Activated T-cell treated with anti-CD3 and anti-CD28 coated beads, Interleukin-2, amount 50 U/mL, for 72 hours (primary cell): Measurements from ENCODE around the gene TAL1. TPM values are rescaled to one million over a fixed set of nuclear protein-coding genes. Genes with fewer than 3 reads are reported as not detected.
A peak's percentile ranks its signal among the peaks of the same experiment; 100 is the strongest.
"Not testable (repeated sequence)": the region's sequence is repeated elsewhere in the genome, so short reads cannot be mapped to it uniquely, and the experiment has no call there.

ENCODE experiments used
- ATAC-seq, 2 donors: fragments of 150-1000 bp; cut with Tn5 transposase; replicated peaks in 1 of 2; 2 replicates each; pipeline ENCODE4 v1.10.0; 2021; ENCODE audit warnings: moderate library complexity in 2 of 2, mild to moderate bottlenecking in 1 of 2
- DNase-seq, 2 donors: peaks; one replicate each; pipeline ENCODE4 v3.0.0; 2021 to 2022; ENCODE audit warnings: mixed read lengths in 1 of 2
- H3K27ac Mint-ChIP-seq: one replicate; pipeline ENCODE4 v1.8.0; 2022; ENCODE audit warnings: mild to moderate bottlenecking, moderate library complexity, mixed read lengths
- H3K27me3 Mint-ChIP-seq: one replicate; pipeline ENCODE4 v1.8.0; 2022; ENCODE audit warnings: low read depth, mixed read lengths
- H3K36me3 Mint-ChIP-seq, 2 donors: one replicate each; pipeline ENCODE4 v1.8.0; 2022; ENCODE audit warnings: mixed read lengths in 2 of 2, mild to moderate bottlenecking in 1 of 2; ENCODE audit not compliant: insufficient read depth in 2 of 2
- H3K4me1 Mint-ChIP-seq: one replicate; pipeline ENCODE4 v1.8.0; 2022; ENCODE audit warnings: low read depth, mixed read lengths
- H3K4me3 Mint-ChIP-seq, 2 donors: one replicate each; pipeline ENCODE4 v1.8.0; 2022; ENCODE audit warnings: mild to moderate bottlenecking in 2 of 2, mixed read lengths in 2 of 2, moderate library complexity in 2 of 2
- H3K9me3 Mint-ChIP-seq, 2 donors: one replicate each; pipeline ENCODE4 v1.8.0; 2022; ENCODE audit warnings: mixed read lengths in 2 of 2
- total RNA-seq, 2 donors: library from RNA; stranded (reverse); gene quantifications; one replicate each; pipeline ENCODE4 v1.2.3, GENCODE V29; 2022

TAL1 gene
- total RNA-seq, 2 donors from 2014 or later: 0.17 to 0.30 TPM

DNA sequence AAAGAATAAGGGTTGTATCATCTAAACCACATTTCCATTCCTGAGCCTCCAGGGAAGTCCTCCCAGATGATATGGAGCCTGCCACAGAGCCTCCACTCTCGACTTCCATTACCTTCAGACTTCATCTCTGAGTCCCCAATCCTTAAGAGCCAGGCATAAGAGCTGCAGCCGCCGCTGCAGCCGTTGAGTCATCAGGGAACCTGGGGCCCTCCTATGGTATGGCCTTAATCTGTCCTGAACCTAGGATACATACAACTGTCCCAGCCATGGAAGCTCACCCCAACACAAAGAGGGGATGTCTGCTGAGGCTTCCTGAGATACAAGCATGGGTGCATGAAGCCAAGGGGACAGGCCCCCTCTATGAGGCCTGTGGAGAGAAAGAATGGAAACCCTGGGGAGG is 16.3 kb downstream of the TAL1 start:
- H3K27ac Mint-ChIP-seq: no peak overlapping the region
- H3K27me3 Mint-ChIP-seq: peaks cover 6% of the 10 kb centered on the region
- H3K4me3 Mint-ChIP-seq: no peak overlapping the region
- H3K36me3 Mint-ChIP-seq: no peaks in the 10 kb centered on the region
- no peak for DNase-seq
- no peaks in the 10 kb centered on the region for H3K4me1 Mint-ChIP-seq
- ATAC-seq: no peak
- no peaks in the 10 kb centered on the region for H3K9me3 Mint-ChIP-seq

DNA sequence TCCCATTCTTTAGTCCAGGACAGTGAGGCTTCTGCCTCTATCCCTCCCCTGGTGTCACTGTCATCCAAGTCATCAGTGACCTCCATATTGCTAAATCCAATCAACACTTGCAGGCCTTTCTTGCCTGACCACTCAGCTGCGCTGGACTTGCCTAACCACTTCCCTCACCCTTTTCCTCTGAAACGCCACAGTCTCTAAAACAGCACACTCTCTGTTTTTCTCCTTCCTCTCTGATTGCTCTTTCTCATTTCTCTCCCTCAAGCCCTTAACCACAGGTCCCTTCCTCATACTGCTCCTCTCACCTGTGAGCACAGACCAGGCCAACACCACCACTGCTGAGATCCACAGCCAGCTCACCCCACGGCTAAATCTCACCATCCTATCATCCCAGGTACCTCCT is 17.5 kb downstream of the TAL1 start:
- peaks cover 10% of the 10 kb centered on the region for H3K27me3 Mint-ChIP-seq

DNA sequence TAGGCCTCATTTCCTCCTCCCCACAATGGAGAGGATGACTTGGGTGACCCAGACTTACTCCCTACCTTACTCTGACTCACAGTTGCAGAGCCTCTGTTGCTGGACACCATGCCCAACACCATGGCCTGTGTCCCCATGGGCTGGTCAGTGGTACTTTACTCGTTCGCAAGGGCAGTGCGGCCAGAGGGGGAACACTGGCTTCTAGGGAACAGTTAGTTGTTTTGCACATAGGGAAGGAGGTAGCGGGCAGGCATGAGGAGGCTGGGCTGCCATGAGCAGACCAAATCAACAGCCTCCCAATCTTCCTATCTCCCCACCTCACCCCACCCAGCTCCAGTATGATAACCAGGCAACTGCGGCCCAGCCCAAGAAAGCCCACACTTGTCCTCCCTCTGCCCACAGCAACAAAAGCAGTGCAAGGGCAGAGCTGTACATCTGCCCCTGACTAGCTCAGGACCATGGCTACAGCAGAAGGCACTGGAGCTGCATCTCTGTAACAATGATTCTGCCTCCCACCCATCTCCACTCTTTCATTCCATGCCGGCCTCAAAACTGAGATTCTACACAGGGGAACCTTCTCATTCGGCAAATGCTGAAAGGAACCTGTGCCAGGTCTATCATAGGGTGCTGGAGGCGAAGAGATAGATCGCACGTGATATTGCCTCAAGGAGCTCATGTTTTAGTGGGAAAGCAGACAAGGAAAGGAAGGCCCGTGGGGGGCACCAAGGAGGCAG is 18.6 kb downstream of the TAL1 start:
- no peak for DNase-seq
- no peak overlapping the region for H3K4me3 Mint-ChIP-seq
- H3K9me3 Mint-ChIP-seq: no peaks in the 10 kb centered on the region
- no peak for ATAC-seq
- H3K36me3 Mint-ChIP-seq: no peaks in the 10 kb centered on the region
- H3K4me1 Mint-ChIP-seq: no peaks in the 10 kb centered on the region
- H3K27ac Mint-ChIP-seq: no peak overlapping the region
- H3K27me3 Mint-ChIP-seq: peaks cover 16% of the 10 kb centered on the region

More for the DNA sequence above, 17.5 kb downstream of the TAL1 start:
- Mint-ChIP-seq H3K9me3 (no peaks in the 10 kb centered on the region), H3K36me3 (no peaks in the 10 kb centered on the region), H3K4me1 (no peaks in the 10 kb centered on the region), H3K27ac (no peak overlapping the region), H3K4me3 (no peak overlapping the region)
- ATAC-seq: no peak
- DNase-seq: no peak

DNA sequence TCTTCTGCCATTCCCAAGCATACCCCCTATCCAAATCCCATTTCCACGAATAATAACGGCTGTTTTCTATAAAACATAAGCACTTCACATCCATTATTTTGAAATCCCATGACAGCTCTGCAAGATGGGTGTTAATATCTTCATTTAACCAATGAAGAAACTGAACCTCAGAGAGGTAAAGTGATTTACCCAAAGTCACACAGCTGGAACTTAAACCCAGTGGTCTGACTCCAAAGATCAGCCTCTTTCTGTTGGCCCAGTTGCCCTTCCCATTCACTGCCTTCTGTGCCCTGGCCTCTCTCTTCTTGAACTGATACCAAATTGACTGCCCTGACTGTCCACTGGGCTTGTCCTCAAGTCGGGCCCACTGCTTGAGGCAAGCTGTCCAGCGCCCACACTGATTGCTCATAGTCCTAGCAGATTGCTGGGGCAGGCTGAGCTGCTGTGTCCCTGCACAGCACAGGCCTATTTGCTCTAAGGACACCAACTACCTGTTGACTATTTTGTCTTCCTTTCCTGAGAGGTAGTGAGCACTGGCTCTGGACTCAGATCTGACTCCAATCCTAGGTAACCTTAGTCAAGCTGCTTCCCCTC is 19.3 kb downstream of the TAL1 start:
- no peaks in the 10 kb centered on the region for H3K4me1 Mint-ChIP-seq
- H3K27me3 Mint-ChIP-seq: peaks cover 16% of the 10 kb centered on the region
- DNase-seq (no peak), ATAC-seq (no peak)
- no peak overlapping the region for H3K27ac Mint-ChIP-seq
- H3K36me3 Mint-ChIP-seq: no peaks in the 10 kb centered on the region
- H3K4me3 Mint-ChIP-seq: no peak overlapping the region
- no peaks in the 10 kb centered on the region for H3K9me3 Mint-ChIP-seq

DNA sequence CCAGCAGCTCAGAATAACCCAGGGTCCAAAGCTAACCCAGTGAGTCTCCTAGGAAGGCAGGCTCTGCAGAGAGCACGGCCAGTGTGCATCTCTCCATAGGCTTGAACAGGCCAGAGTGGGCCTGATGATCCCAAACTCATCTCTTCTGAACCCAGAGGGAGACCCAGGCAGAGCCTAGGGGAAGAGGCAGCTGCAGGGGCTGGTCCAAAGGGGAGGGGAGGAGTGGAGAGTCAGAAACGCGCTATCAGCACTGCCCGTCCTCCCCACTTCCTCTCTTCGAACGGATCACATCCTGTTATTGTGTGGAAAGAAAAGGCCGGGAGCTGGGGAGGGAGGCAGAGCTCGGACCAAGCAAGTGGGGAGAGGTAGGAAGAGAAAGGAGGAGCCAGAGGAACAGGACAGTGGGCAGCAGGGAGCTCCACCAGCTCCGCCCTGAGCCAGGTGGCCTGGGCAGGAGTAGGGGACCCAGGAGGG is 20.2 kb downstream of the TAL1 start:
- no peaks in the 10 kb centered on the region for H3K36me3 Mint-ChIP-seq
- H3K9me3 Mint-ChIP-seq: no peaks in the 10 kb centered on the region
- H3K4me1 Mint-ChIP-seq: no peaks in the 10 kb centered on the region
- peaks cover 16% of the 10 kb centered on the region for H3K27me3 Mint-ChIP-seq
- H3K4me3 Mint-ChIP-seq: no peak overlapping the region
- no peak overlapping the region for H3K27ac Mint-ChIP-seq
- DNase-seq (no peak), ATAC-seq (no peak)

DNA sequence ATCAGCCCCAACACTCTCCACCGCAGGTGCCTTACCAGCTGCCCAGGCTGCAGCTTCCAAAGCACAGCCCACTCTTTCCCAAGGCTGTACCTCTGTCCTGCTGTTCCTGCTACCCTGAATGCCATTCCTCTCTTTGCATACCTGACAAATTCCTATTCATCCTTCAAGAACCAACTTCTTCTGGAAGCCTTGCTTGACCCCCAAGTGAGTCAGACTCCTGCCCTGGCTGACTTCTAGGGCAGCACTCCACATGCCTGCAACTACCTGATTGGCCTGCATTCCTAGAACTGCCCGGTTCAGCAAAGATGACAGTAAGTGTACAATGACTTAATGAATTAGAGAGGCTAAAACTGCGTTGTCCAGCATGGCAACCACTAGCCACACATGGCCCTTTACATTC is 21.4 kb downstream of the TAL1 start:
- Mint-ChIP-seq H3K27me3 (peaks cover 16% of the 10 kb centered on the region), H3K4me3 (no peak overlapping the region), H3K27ac (no peak overlapping the region), H3K4me1 (no peaks in the 10 kb centered on the region), H3K9me3 (no peaks in the 10 kb centered on the region), H3K36me3 (no peaks in the 10 kb centered on the region)
- DNase-seq: no peak
- no peak for ATAC-seq

DNA sequence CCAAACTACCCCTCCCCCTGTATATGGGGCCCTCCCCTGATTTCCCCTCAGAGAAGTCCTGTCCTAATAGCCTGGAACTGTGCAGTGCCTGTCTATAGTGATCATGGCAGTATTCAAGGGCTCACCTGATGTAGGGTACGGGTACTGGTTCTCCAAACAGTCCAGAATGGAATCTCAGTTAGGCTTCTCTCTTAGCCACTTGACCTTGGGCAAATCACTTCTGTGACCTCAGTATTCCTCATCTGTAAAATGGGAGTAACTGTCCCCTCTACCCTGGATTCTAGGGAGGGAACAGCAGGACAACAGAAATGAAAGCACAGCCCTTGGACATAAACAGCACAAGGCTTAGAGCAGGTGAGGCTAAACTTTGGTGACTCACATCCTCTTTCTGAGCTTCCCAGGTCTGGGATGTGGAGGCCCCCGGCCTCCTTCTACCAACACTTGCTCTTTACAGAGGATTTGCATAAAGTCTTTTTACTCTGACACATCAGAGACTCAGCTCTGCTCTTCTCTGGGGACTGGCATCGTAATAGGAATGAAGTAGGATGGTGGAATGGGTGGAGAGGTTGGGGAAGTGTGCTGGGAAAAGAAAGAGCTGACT is 22.2 kb downstream of the TAL1 start:
- H3K36me3 Mint-ChIP-seq: no peaks in the 10 kb centered on the region
- peaks cover 17% of the 10 kb centered on the region for H3K27me3 Mint-ChIP-seq
- no peaks in the 10 kb centered on the region for H3K9me3 Mint-ChIP-seq
- no peaks in the 10 kb centered on the region for H3K4me1 Mint-ChIP-seq
- ATAC-seq (no peak), DNase-seq (no peak)
- no peak overlapping the region for H3K4me3 Mint-ChIP-seq
- H3K27ac Mint-ChIP-seq: no peak overlapping the region

DNA sequence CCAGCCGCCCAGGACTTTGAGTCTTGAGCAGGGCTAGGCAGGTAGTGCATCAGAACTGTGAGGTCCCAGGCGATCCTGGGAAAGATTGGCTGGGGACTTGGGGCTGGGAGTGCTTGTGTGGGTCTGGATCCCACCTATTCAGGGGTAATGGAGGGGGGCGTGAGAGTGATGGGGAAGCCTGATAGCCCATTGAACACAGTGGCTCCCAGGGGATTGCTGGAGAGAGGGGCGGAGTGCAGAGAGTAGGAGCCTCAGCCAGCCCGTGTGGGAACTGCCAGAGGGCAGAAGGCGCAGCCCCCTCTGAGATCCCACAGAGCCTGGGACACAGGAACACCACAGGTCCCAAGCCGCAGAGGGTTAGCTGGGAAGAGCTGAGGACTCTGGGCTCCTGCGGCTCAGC is 22.9 kb downstream of the TAL1 start:
- Mint-ChIP-seq H3K27ac (no peak overlapping the region), H3K9me3 (no peaks in the 10 kb centered on the region), H3K27me3 (peaks cover 24% of the 10 kb centered on the region), H3K4me1 (no peaks in the 10 kb centered on the region), H3K4me3 (no peak overlapping the region), H3K36me3 (no peaks in the 10 kb centered on the region)
- DNase-seq: no peak
- ATAC-seq: no peak

DNA sequence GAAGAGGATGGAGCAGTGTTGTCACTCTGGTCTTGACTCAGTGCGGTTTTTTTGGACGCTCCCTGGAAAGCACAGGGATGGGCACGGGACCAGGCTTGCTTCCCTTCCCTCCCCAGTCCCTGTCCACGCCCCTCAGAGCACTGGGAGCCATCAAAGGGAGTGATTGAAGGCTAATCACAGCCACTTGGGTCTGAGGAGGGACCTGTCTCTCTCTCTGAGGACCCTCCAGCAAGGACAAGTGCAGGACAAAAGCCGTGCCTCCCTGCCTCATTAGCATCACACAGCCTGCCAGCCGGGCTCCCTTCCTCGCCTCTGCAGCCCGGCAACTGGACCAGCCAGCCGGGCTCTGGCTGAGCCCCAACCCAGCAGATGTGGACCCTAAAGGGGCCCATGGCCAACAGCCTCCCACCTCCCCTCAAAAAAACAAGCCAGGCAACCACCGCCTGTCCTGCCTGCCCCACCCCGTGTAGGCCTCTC is 23.6 kb downstream of the TAL1 start:
- Mint-ChIP-seq H3K4me1 (no peaks in the 10 kb centered on the region), H3K27ac (no peak overlapping the region), H3K27me3 (peaks cover 29% of the 10 kb centered on the region), H3K4me3 (no peak overlapping the region), H3K36me3 (no peaks in the 10 kb centered on the region), H3K9me3 (no peaks in the 10 kb centered on the region)
- DNase-seq (no peak), ATAC-seq (no peak)

DNA sequence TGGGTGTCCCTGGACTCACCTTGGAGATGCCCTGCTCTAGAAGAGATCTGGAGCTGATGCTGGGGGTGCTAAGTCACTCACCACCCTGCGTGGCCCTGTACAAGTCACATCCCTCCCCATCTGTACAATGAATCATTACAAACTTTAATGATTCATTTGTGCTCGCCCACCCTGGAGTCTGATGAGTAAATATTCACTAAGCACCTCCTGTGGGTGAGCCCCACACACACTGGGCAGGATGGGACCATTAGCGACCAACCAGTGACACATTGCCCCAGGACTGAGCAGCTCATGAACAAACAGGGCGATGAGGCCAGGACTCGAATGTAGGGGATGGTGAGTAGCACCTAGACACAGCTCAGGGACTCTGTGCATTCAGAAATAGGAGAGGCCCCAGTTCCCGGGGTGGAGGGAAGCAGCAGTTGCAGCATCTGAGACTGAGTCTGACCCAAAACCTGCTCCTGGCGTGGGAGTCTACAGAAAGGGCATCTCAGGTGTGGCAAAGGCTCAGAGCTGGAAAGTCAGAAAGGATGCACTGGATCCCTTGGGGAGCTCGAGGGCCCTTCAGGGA is 24.1 kb downstream of the TAL1 start:
- peak; percentile 24 to 28 for DNase-seq
- Mint-ChIP-seq H3K36me3 (no peaks in the 10 kb centered on the region), H3K9me3 (no peaks in the 10 kb centered on the region), H3K27me3 (peaks cover 34% of the 10 kb centered on the region), H3K4me1 (no peaks in the 10 kb centered on the region), H3K4me3 (no peak overlapping the region), H3K27ac (no peak overlapping the region)
- ATAC-seq: peak; percentile 91

DNA sequence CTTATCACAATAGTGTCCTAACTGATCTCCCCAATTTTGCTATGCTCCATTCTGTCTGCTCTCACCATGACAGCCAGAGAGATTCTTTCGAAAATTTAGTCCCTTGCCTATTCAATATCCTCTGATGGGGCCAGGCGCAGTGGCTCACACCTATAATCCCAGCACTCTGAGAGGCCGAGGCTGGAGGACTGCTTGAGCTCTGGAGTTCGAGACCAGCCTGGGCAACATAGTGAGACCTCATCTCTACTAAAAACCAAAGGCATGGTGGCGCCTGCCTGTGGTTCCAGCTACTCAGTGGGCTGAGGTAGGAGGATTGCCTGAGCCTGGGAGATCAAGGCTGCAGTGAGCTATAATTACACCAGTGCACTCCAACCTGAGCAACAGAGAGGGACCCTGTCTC is 26.1 kb downstream of the TAL1 start:
- Mint-ChIP-seq H3K4me1 (no peaks in the 10 kb centered on the region), H3K9me3 (no peaks in the 10 kb centered on the region), H3K27me3 (peaks cover 35% of the 10 kb centered on the region), H3K27ac (no peak overlapping the region), H3K36me3 (no peaks in the 10 kb centered on the region), H3K4me3 (no peak overlapping the region)
- no peak for ATAC-seq
- DNase-seq: no peak

DNA sequence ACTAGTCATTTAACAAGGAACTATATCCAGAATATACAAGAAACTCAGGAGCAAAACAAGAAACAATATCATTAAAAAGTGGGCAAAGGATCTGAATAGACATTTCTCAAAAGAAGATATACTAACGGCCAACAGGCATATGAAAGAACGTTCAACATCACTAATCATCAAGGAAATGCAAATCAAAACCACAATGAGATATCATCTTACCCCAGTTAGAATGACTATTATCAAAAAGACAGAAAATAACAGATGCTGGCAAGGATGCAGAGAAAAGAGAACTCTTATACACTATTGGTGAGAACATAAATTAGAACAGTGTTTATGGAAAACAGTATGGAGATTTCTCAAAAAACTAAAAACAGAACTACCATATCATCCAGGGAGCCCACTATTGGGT is 28.5 kb downstream of the TAL1 start:
- H3K4me1 Mint-ChIP-seq, ATAC-seq, DNase-seq, H3K36me3 Mint-ChIP-seq, H3K27ac Mint-ChIP-seq, H3K4me3 Mint-ChIP-seq, H3K9me3 Mint-ChIP-seq: not testable (repeated sequence)
- H3K27me3 Mint-ChIP-seq: peaks cover 39% of the 10 kb centered on the region

DNA sequence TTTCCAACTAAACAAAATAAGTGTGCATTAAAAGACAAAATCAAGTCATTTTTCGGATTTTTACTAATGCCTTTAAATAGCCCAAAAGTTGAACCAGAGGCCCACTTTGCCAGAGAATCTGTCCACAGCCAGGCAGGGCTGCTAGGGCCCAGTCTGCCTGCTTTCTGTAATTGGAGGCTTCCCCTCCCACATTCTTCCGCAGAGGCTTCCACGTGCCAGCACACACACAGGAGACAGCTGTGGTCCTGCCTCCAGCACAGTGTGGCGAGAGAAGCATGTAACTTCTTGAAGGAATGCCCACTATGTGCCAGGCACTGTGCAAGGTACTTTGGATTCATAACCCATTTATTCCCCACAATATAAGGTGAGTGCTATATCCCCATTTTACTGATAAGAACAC is 30.8 kb downstream of the TAL1 start:
- Mint-ChIP-seq H3K4me1 (no peaks in the 10 kb centered on the region), H3K4me3 (no peak overlapping the region), H3K27ac (no peak overlapping the region), H3K36me3 (no peaks in the 10 kb centered on the region), H3K9me3 (no peaks in the 10 kb centered on the region), H3K27me3 (peaks cover 46% of the 10 kb centered on the region)
- ATAC-seq: no peak
- DNase-seq: no peak
